WTC11 (cell line): ENCODE results near the gene PLCH2. TPM values are rescaled to one million over a fixed set of nuclear protein-coding genes. Genes with fewer than 3 reads are reported as not detected.

ENCODE experiments used
- CREB1 ChIP-seq: sonication (generic); formaldehyde crosslinking; IDR thresholded peaks from 2 replicates; pipeline ENCODE4 v1.8.0; 2023; ENCODE audit warnings: mild to moderate bottlenecking, missing genetic modification reagents
- EMX1 ChIP-seq: fragments of 250-450 bp; sonication (Bioruptor Pico); IDR thresholded peaks from 2 replicates; pipeline ENCODE4 v1.8.0; 2021; ENCODE audit warnings: mild to moderate bottlenecking
- ESRRA ChIP-seq: sonication (generic); formaldehyde crosslinking; IDR thresholded peaks from 2 replicates; pipeline ENCODE4 v1.8.1; 2022; ENCODE audit warnings: mild to moderate bottlenecking, missing genetic modification reagents, borderline replicate concordance
- FOXJ3 ChIP-seq: sonication (generic); formaldehyde crosslinking; IDR thresholded peaks from 2 replicates; pipeline ENCODE4 v1.9.0; 2021; ENCODE audit warnings: missing genetic modification reagents, mild to moderate bottlenecking, borderline replicate concordance
- FOXK1 ChIP-seq: sonication (generic); formaldehyde crosslinking; IDR thresholded peaks from 2 replicates; pipeline ENCODE4 v1.8.0; 2022; ENCODE audit warnings: mild to moderate bottlenecking, moderate library complexity, missing genetic modification reagents
- GABPB1 ChIP-seq: sonication (generic); formaldehyde crosslinking; IDR thresholded peaks from 2 replicates; pipeline ENCODE4 v1.8.1; 2023; ENCODE audit warnings: mild to moderate bottlenecking, missing genetic modification reagents
- KAT7 ChIP-seq: sonication (generic); formaldehyde crosslinking; IDR thresholded peaks from 2 replicates; pipeline ENCODE4 v1.8.1; 2023; ENCODE audit warnings: missing genetic modification reagents, mild to moderate bottlenecking, borderline replicate concordance
- NFATC4 ChIP-seq: fragments of 250-450 bp; sonication (Bioruptor Pico); IDR thresholded peaks from 2 replicates; pipeline ENCODE4 v1.9.0; 2021; ENCODE audit warnings: mild to moderate bottlenecking
- NR2C2 ChIP-seq: sonication (generic); formaldehyde crosslinking; IDR thresholded peaks from 2 replicates; pipeline ENCODE4 v1.8.0; 2022; ENCODE audit warnings: mild to moderate bottlenecking, missing genetic modification reagents
- OVOL2 ChIP-seq: fragments of 250-450 bp; sonication (Bioruptor Pico); IDR thresholded peaks from 2 replicates; pipeline ENCODE4 v1.9.0; 2021; ENCODE audit warnings: mild to moderate bottlenecking, borderline replicate concordance
- PRRX2 ChIP-seq: fragments of 250-450 bp; sonication (Bioruptor Pico); IDR thresholded peaks from 2 replicates; pipeline ENCODE4 v1.8.0; 2021; ENCODE audit warnings: mild to moderate bottlenecking
- RELA ChIP-seq: sonication (generic); formaldehyde crosslinking; IDR thresholded peaks from 2 replicates; pipeline ENCODE4 v1.8.1; 2022; ENCODE audit warnings: missing genetic modification reagents, mild to moderate bottlenecking, borderline replicate concordance
- SOX15 ChIP-seq: fragments of 250-450 bp; sonication (Bioruptor Pico); IDR thresholded peaks from 2 replicates; pipeline ENCODE4 v1.9.0; 2021; ENCODE audit warnings: mild to moderate bottlenecking
- TEAD4 ChIP-seq: sonication (generic); formaldehyde crosslinking; IDR thresholded peaks from 2 replicates; pipeline ENCODE4 v1.8.0; 2022; ENCODE audit warnings: mild to moderate bottlenecking, missing genetic modification reagents
- ZNF219 ChIP-seq: sonication (generic); formaldehyde crosslinking; IDR thresholded peaks from 2 replicates; pipeline ENCODE4 v1.8.0; 2023; ENCODE audit warnings: missing genetic modification reagents, mild to moderate bottlenecking, borderline replicate concordance
- ZNF423 ChIP-seq: fragments of 250-450 bp; sonication (Bioruptor Pico); IDR thresholded peaks from 2 replicates; pipeline ENCODE4 v2.1.2; 2022; ENCODE audit warnings: mild to moderate bottlenecking, moderate library complexity
- ZNF671 ChIP-seq: fragments of 250-450 bp; sonication (Bioruptor Pico); IDR thresholded peaks from 2 replicates; pipeline ENCODE4 v1.8.0; 2021; ENCODE audit warnings: mild to moderate bottlenecking
- total RNA-seq: library from RNA; stranded (reverse); gene quantifications from 3 replicates; pipeline ENCODE4 v1.2.3, GENCODE V29; 2021
- TF ChIP-seq, protein P1 (sequence below): sonication (generic); formaldehyde crosslinking; IDR thresholded peaks from 2 replicates; pipeline ENCODE4 v1.8.0; 2022; ENCODE audit warnings: mild to moderate bottlenecking, missing genetic modification reagents
- TF ChIP-seq, protein P2 (sequence below): sonication (generic); formaldehyde crosslinking; IDR thresholded peaks from 2 replicates; pipeline ENCODE4 v1.8.0; 2022; ENCODE audit warnings: mild to moderate bottlenecking, missing genetic modification reagents
- TF ChIP-seq, protein P3 (sequence below): sonication (generic); formaldehyde crosslinking; IDR thresholded peaks from 2 replicates; pipeline ENCODE4 v1.8.1; 2023; ENCODE audit warnings: mild to moderate bottlenecking, missing genetic modification reagents, moderate library complexity
- TF ChIP-seq, protein P4 (sequence below): fragments of 250-450 bp; sonication (Bioruptor Pico); IDR thresholded peaks from 2 replicates; pipeline ENCODE4 v1.9.0; 2021; ENCODE audit warnings: mild to moderate bottlenecking
- TF ChIP-seq, protein P5 (sequence below): fragments of 250-450 bp; sonication (Bioruptor Pico); IDR thresholded peaks from 2 replicates; pipeline ENCODE4 v2.1.2; 2022; ENCODE audit warnings: mild to moderate bottlenecking, moderate library complexity
- TF ChIP-seq, protein P6 (sequence below): fragments of 250-450 bp; sonication (Bioruptor Pico); IDR thresholded peaks from 2 replicates; pipeline ENCODE4 v1.9.0; 2021; ENCODE audit warnings: mild to moderate bottlenecking, borderline replicate concordance
- TF ChIP-seq, protein P7 (sequence below): sonication (generic); formaldehyde crosslinking; IDR thresholded peaks from 2 replicates; pipeline ENCODE4 v1.8.0; 2023; ENCODE audit warnings: missing genetic modification reagents

PLCH2 gene
- total RNA-seq, 1 experiment from 2014 or later: 0.17 TPM

DNA sequence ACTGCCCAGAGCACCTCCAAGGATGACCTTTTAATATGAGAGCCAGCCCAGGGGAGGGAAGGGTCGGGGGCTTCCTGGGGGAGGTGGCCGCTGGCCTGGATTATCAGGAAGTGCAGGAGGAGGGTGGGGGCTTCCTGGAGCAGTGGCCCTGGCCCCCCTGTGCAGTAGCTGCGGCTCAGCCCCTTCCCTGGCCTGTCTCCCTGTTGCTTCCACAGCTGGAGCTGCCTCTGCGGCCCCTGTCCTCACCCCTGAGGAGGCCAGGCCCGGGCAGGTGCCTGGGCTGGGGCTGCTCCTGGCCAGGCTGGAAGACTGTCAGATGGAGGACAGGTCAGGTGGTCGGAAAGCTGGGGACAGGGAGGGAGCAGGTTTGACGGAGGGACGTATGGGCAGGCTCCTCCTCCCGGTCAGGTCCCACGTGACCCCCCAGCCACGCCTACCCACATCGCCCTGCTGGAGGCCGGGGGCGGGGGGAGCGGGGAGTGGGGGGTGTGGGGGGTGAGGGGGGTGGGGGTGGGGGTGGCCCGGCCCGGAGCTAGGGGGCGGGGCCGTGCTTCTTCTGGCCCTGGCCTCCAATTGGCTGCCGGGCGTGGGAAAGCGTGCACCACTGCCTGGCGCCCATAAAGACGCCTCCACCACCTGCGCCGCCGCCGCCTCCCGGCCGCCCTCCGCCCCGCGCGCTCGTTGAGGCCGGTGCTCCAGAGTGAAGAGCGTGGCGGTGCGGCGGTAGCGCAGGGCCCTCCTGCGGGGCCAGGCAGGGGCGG lies 69.8 kb downstream of the PLCH2 start (continued):
- TF ChIP-seq, protein P1, sequence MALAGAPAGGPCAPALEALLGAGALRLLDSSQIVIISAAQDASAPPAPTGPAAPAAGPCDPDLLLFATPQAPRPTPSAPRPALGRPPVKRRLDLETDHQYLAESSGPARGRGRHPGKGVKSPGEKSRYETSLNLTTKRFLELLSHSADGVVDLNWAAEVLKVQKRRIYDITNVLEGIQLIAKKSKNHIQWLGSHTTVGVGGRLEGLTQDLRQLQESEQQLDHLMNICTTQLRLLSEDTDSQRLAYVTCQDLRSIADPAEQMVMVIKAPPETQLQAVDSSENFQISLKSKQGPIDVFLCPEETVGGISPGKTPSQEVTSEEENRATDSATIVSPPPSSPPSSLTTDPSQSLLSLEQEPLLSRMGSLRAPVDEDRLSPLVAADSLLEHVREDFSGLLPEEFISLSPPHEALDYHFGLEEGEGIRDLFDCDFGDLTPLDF (CRISPR knock-in tag): no peak
- TF ChIP-seq, protein P2, sequence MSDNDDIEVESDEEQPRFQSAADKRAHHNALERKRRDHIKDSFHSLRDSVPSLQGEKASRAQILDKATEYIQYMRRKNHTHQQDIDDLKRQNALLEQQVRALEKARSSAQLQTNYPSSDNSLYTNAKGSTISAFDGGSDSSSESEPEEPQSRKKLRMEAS (CRISPR knock-in tag): peak; percentile 67; the same call in 1 of the 2 replicates
- TF ChIP-seq TEAD4 (CRISPR knock-in tag) (no peak), PRRX2 (CRISPR knock-in tag) (no peak), FOXK1 (CRISPR knock-in tag) (peak; percentile 60), KAT7 (no peak), RELA (CRISPR knock-in tag) (0 out of 2 replicates have a peak, but pooled peaks have one; percentile 38), OVOL2 (no peak), NFATC4 (CRISPR knock-in tag) (no peak), ZNF671 (CRISPR knock-in tag) (no peak), ZNF423 (CRISPR knock-in tag) (no peak), ZNF219 (CRISPR knock-in tag) (no peak), ESRRA (no peak), FOXJ3 (CRISPR knock-in tag) (no peak), GABPB1 (CRISPR knock-in tag) (no peak), EMX1 (CRISPR knock-in tag) (no peak), NR2C2 (CRISPR knock-in tag) (no peak), CREB1 (CRISPR knock-in tag) (no peak), SOX15 (CRISPR knock-in tag) (no peak)
- TF ChIP-seq, protein P3, sequence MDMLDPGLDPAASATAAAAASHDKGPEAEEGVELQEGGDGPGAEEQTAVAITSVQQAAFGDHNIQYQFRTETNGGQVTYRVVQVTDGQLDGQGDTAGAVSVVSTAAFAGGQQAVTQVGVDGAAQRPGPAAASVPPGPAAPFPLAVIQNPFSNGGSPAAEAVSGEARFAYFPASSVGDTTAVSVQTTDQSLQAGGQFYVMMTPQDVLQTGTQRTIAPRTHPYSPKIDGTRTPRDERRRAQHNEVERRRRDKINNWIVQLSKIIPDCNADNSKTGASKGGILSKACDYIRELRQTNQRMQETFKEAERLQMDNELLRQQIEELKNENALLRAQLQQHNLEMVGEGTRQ (CRISPR knock-in tag): peak; percentile 92
- TF ChIP-seq, protein P4, sequence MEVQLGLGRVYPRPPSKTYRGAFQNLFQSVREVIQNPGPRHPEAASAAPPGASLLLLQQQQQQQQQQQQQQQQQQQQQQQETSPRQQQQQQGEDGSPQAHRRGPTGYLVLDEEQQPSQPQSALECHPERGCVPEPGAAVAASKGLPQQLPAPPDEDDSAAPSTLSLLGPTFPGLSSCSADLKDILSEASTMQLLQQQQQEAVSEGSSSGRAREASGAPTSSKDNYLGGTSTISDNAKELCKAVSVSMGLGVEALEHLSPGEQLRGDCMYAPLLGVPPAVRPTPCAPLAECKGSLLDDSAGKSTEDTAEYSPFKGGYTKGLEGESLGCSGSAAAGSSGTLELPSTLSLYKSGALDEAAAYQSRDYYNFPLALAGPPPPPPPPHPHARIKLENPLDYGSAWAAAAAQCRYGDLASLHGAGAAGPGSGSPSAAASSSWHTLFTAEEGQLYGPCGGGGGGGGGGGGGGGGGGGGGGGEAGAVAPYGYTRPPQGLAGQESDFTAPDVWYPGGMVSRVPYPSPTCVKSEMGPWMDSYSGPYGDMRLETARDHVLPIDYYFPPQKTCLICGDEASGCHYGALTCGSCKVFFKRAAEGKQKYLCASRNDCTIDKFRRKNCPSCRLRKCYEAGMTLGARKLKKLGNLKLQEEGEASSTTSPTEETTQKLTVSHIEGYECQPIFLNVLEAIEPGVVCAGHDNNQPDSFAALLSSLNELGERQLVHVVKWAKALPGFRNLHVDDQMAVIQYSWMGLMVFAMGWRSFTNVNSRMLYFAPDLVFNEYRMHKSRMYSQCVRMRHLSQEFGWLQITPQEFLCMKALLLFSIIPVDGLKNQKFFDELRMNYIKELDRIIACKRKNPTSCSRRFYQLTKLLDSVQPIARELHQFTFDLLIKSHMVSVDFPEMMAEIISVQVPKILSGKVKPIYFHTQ: no peak
- TF ChIP-seq, protein P5, sequence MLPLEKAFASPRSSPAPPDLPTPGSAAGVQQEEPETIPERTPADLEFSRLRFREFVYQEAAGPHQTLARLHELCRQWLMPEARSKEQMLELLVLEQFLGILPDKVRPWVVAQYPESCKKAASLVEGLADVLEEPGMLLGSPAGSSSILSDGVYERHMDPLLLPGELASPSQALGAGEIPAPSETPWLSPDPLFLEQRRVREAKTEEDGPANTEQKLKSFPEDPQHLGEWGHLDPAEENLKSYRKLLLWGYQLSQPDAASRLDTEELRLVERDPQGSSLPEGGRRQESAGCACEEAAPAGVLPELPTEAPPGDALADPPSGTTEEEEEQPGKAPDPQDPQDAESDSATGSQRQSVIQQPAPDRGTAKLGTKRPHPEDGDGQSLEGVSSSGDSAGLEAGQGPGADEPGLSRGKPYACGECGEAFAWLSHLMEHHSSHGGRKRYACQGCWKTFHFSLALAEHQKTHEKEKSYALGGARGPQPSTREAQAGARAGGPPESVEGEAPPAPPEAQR (CRISPR knock-in tag): no peak
- TF ChIP-seq, protein P6, sequence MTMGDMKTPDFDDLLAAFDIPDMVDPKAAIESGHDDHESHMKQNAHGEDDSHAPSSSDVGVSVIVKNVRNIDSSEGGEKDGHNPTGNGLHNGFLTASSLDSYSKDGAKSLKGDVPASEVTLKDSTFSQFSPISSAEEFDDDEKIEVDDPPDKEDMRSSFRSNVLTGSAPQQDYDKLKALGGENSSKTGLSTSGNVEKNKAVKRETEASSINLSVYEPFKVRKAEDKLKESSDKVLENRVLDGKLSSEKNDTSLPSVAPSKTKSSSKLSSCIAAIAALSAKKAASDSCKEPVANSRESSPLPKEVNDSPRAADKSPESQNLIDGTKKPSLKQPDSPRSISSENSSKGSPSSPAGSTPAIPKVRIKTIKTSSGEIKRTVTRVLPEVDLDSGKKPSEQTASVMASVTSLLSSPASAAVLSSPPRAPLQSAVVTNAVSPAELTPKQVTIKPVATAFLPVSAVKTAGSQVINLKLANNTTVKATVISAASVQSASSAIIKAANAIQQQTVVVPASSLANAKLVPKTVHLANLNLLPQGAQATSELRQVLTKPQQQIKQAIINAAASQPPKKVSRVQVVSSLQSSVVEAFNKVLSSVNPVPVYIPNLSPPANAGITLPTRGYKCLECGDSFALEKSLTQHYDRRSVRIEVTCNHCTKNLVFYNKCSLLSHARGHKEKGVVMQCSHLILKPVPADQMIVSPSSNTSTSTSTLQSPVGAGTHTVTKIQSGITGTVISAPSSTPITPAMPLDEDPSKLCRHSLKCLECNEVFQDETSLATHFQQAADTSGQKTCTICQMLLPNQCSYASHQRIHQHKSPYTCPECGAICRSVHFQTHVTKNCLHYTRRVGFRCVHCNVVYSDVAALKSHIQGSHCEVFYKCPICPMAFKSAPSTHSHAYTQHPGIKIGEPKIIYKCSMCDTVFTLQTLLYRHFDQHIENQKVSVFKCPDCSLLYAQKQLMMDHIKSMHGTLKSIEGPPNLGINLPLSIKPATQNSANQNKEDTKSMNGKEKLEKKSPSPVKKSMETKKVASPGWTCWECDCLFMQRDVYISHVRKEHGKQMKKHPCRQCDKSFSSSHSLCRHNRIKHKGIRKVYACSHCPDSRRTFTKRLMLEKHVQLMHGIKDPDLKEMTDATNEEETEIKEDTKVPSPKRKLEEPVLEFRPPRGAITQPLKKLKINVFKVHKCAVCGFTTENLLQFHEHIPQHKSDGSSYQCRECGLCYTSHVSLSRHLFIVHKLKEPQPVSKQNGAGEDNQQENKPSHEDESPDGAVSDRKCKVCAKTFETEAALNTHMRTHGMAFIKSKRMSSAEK (CRISPR knock-in tag): no peak
- TF ChIP-seq, protein P7, sequence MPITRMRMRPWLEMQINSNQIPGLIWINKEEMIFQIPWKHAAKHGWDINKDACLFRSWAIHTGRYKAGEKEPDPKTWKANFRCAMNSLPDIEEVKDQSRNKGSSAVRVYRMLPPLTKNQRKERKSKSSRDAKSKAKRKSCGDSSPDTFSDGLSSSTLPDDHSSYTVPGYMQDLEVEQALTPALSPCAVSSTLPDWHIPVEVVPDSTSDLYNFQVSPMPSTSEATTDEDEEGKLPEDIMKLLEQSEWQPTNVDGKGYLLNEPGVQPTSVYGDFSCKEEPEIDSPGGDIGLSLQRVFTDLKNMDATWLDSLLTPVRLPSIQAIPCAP (CRISPR knock-in tag): no peak
- TF ChIP-seq, all 79 proteins: peak for 11
